ENCODE measurements around the gene REC114.

REC114 gene

GRCh38 chr15:73608475-73608874 is 165.5 kb downstream of the REC114 start:
- CTCF ChIA-PET, result interaction anchor here (0.6 to 1.6 kb wide), 3 partner anchors 22 to 103 kb away, joined by 3 to 4 read pairs (median 3); no protein-coding TSS in a partner anchor
- no peak for DNase-seq (ENCODE audit: low spot score)
- H3K27ac ChIP-seq, result no peak overlapping the region
- POLR2A ChIA-PET (ENCODE audit: low non-redundant PET), result no interaction called here
- no peak for TF ChIP-seq CTCF (conservative IDR thresholded peaks at IDR 0.05; ENCODE audit: low read depth)

GRCh38 chr15:73608941-73609340 is 166.0 kb downstream of the REC114 start:
- CTCF ChIA-PET, result interaction anchor here (0.6 to 1.6 kb wide), 2 partner anchors 49 to 103 kb away, joined by 3 to 4 read pairs; no protein-coding TSS in a partner anchor
- POLR2A ChIA-PET (ENCODE audit: low non-redundant PET), result no interaction called here
- TF ChIP-seq CTCF (conservative IDR thresholded peaks at IDR 0.05; ENCODE audit: low read depth), result no peak
- H3K27ac ChIP-seq, result peak overlapping the region; percentile 61
- DNase-seq (ENCODE audit: low spot score), result no peak
